Lung (tissue), 12 donors: ENCODE data around the gene GNAT3. TPM values are rescaled to one million over a fixed set of nuclear protein-coding genes. Genes with fewer than 3 reads are reported as not detected.

Source experiments
- ATAC-seq: fragments of 200-7000 bp; cut with Tn5 transposase; one replicate; pipeline ENCODE4 v1.9.1; 2020; ENCODE audit warnings: moderate number of reproducible peaks; ENCODE audit not compliant: insufficient read depth, low FRiP score
- DNase-seq, 3 donors: peaks; one replicate each; pipeline ENCODE4 v3.0.0-alpha.2; 2013 to 2017
- H3K27ac ChIP-seq, 2 donors: one replicate each; pipeline ENCODE4 v1.5.1; 2013; ENCODE audit warnings: mild to moderate bottlenecking in 2 of 2, moderate library complexity in 2 of 2, control low read depth in 1 of 2, inconsistent platforms in 1 of 2, low read depth in 1 of 2, low read length in 1 of 2
- H3K27me3 ChIP-seq, 3 donors: one replicate each; pipeline ENCODE4 v1.5.1; 2013; ENCODE audit warnings: low read length in 2 of 3; ENCODE audit not compliant: control insufficient read depth in 3 of 3, insufficient read depth in 3 of 3
- H3K36me3 ChIP-seq, 4 donors: one replicate each; pipeline ENCODE4 v1.5.1; 2013; ENCODE audit warnings: low read length in 4 of 4, mild to moderate bottlenecking in 1 of 4, moderate library complexity in 1 of 4; ENCODE audit not compliant: control insufficient read depth in 4 of 4, insufficient read depth in 4 of 4
- H3K4me1 ChIP-seq, 5 donors: one replicate each; pipeline ENCODE4 v1.5.1; 2013; ENCODE audit warnings: low read length in 5 of 5, mild to moderate bottlenecking in 2 of 5, moderate library complexity in 1 of 5; ENCODE audit not compliant: control insufficient read depth in 5 of 5, insufficient read depth in 5 of 5
- H3K4me3 ChIP-seq: one replicate; pipeline ENCODE4 v1.5.1; 2013; ENCODE audit warnings: mild to moderate bottlenecking, control low read depth, moderate library complexity
- H3K9ac ChIP-seq, 2 donors: one replicate each; pipeline ENCODE4 v1.5.1; 2013; ENCODE audit warnings: low read length in 2 of 2, control low read depth in 1 of 2; ENCODE audit not compliant: insufficient read depth in 1 of 2
- H3K9me3 ChIP-seq, 4 donors: one replicate each; pipeline ENCODE4 v1.5.1; 2013; ENCODE audit warnings: low read length in 3 of 4, mild to moderate bottlenecking in 1 of 4, moderate library complexity in 1 of 4; ENCODE audit not compliant: control insufficient read depth in 4 of 4, insufficient read depth in 3 of 4
- CTCF ChIP-seq: IDR thresholded peaks from 2 replicates; pipeline ENCODE4 v1.5.1; 2012; ENCODE audit warnings: mild to moderate bottlenecking; ENCODE audit errors: control extremely low read depth, extremely low read depth
- WGBS, 2 donors: extraction: QIAGEN DNeasy Blood & Tissue Kit; methylation state at CpG; one replicate each; pipeline ENCODE4 v1.1.7; 2013; 5-methylcytosine and 5-hydroxymethylcytosine counted together
- polyA plus RNA-seq, 2 donors: library from polyadenylated mRNA; stranded (reverse); fragments of 200-250 nt; gene quantifications; one replicate each; pipeline ENCODE4 v1.2.1, GENCODE V29; 2013
- total RNA-seq, 2 donors: library from RNA; depleted of rRNA in 1 of 2; stranded (reverse); fragments of >200 nt in 1 of 2; gene quantifications; one replicate each; pipeline ENCODE4 v1.2.1, GENCODE V29; 2014 to 2021
- donor health status: control.
- donor health status: control.
- donor health status: Bipolar disorder and iron deficiency.
- donor health status: healthy.
- donor health status: DM: yes; HTN: yes; CAD: no.

GNAT3 gene
- total and polyA plus RNA-seq, 4 donors, result not detected

- no peaks in the 10 kb centered on the region for H3K27me3 ChIP-seq
- DNase-seq (no peak), ATAC-seq (no peak)
- no peak overlapping the region for H3K4me3 ChIP-seq
- 92 to 94% methylated on average over 4 of the region's 4 CpGs for WGBS, 2 donors
- no peaks in the 10 kb centered on the region for H3K9me3 ChIP-seq
- no peaks in the 10 kb centered on the region for H3K36me3 ChIP-seq
- TF ChIP-seq CTCF, result no peak
- H3K4me1 ChIP-seq, result no peaks in the 10 kb centered on the region
- no peak overlapping the region for H3K27ac ChIP-seq
- H3K9ac ChIP-seq, result no peak overlapping the region
Observed at GRCh38 chr7:80491462-80491861, 20.4 kb downstream of the GNAT3 start.

- 75 to 79% methylated on average over 5 of the region's 5 CpGs for whole genome bisulfite sequencing, 2 donors
- Histone ChIP-seq H3K4me3 (no peak overlapping the region), H3K36me3 (no peaks in the 10 kb centered on the region), H3K27ac (no peak overlapping the region), H3K4me1 (no peaks in the 10 kb centered on the region), H3K9ac (no peak overlapping the region), H3K9me3 (no peaks in the 10 kb centered on the region), H3K27me3 (no peaks in the 10 kb centered on the region)
- TF ChIP-seq CTCF, result no peak
- ATAC-seq (no peak), DNase-seq (no peak)
Observed at GRCh38 chr7:80488851-80489370, 23.0 kb downstream of the GNAT3 start.

- no peak overlapping the region for H3K9ac ChIP-seq
- TF ChIP-seq CTCF, result no peak
- H3K36me3 ChIP-seq, result no peaks in the 10 kb centered on the region
- H3K4me1 ChIP-seq, result no peaks in the 10 kb centered on the region
- H3K9me3 ChIP-seq, result no peaks in the 10 kb centered on the region
- H3K4me3 ChIP-seq, result no peak overlapping the region
- ATAC-seq (no peak), DNase-seq (no peak)
- no peaks in the 10 kb centered on the region for H3K27me3 ChIP-seq
- no peak overlapping the region for H3K27ac ChIP-seq
Observed at GRCh38 chr7:80488406-80488805, 23.5 kb downstream of the GNAT3 start.

GRCh38 chr7:80485721-80486120 is 26.1 kb downstream of the GNAT3 start:
- H3K4me3 ChIP-seq, result no peak overlapping the region
- no peaks in the 10 kb centered on the region for H3K4me1 ChIP-seq
- H3K9ac ChIP-seq, result no peak overlapping the region
- H3K27me3 ChIP-seq, result no peaks in the 10 kb centered on the region
- H3K27ac ChIP-seq, result no peak overlapping the region
- no peak for DNase-seq
- H3K9me3 ChIP-seq, result no peaks in the 10 kb centered on the region
- no peak for TF ChIP-seq CTCF
- no peak for ATAC-seq
- no peaks in the 10 kb centered on the region for H3K36me3 ChIP-seq
